ENCODE measurements around the gene CRYZL1.
"Not testable (repeated sequence)": the region's sequence is repeated elsewhere in the genome, so short reads cannot be mapped to it uniquely, and the experiment has no call there.

Gene CRYZL1

GRCh38 chr21:33641352-33642026 lies at the start of gene CRYZL1:
CRYZL1 (minus strand) TSS chr21:33641741; CDS start chr21:33631551, 10,190 bp downstream.
- DNase-seq (ENCODE audit: low read depth, low spot score): peak; percentile 98

GRCh38 chr21:33690874-33691273 lies 49.3 kb upstream of the CRYZL1 start:
- DNase-seq (ENCODE audit: low read depth, low spot score): no peak

- no peak for DNase-seq (ENCODE audit: low read depth, low spot score)
Observed at GRCh38 chr21:33688353-33688752, 46.8 kb upstream of the CRYZL1 start.

- DNase-seq (ENCODE audit: low read depth, low spot score): no peak
Observed at GRCh38 chr21:33687634-33688033, 46.1 kb upstream of the CRYZL1 start.

- DNase-seq (ENCODE audit: low read depth, low spot score): no peak
Observed at GRCh38 chr21:33686386-33686785, 44.8 kb upstream of the CRYZL1 start.

- no peak for DNase-seq (ENCODE audit: low read depth, low spot score)
Observed at GRCh38 chr21:33685613-33686197, 44.2 kb upstream of the CRYZL1 start.

GRCh38 chr21:33684923-33685560 lies 43.5 kb upstream of the CRYZL1 start:
- no peak for DNase-seq (ENCODE audit: low read depth, low spot score)

- no peak for DNase-seq (ENCODE audit: low read depth, low spot score)
Observed at GRCh38 chr21:33684068-33684467, 42.5 kb upstream of the CRYZL1 start.

- DNase-seq (ENCODE audit: low read depth, low spot score): no peak
Observed at GRCh38 chr21:33682992-33683627, 41.6 kb upstream of the CRYZL1 start.

GRCh38 chr21:33680870-33681269 lies 39.3 kb upstream of the CRYZL1 start:
- DNase-seq (ENCODE audit: low read depth, low spot score): no peak

- DNase-seq (ENCODE audit: low read depth, low spot score): no peak
Observed at GRCh38 chr21:33677450-33677849, 35.9 kb upstream of the CRYZL1 start.

- not testable (repeated sequence) for DNase-seq (ENCODE audit: low read depth, low spot score)
Observed at GRCh38 chr21:33676666-33677065, 35.1 kb upstream of the CRYZL1 start.

GRCh38 chr21:33674226-33674625 lies 32.7 kb upstream of the CRYZL1 start:
- DNase-seq (ENCODE audit: low read depth, low spot score): no peak

GRCh38 chr21:33673473-33673872 lies 31.9 kb upstream of the CRYZL1 start:
- DNase-seq (ENCODE audit: low read depth, low spot score): no peak

- no peak for DNase-seq (ENCODE audit: low read depth, low spot score)
Observed at GRCh38 chr21:33670076-33670978, 28.8 kb upstream of the CRYZL1 start.

GRCh38 chr21:33668620-33669019 lies 27.1 kb upstream of the CRYZL1 start:
- DNase-seq (ENCODE audit: low read depth, low spot score): no peak

- no peak for DNase-seq (ENCODE audit: low read depth, low spot score)
Observed at GRCh38 chr21:33668180-33668579, 26.6 kb upstream of the CRYZL1 start.

- DNase-seq (ENCODE audit: low read depth, low spot score): no peak
Observed at GRCh38 chr21:33667636-33668035, 26.1 kb upstream of the CRYZL1 start.

GRCh38 chr21:33666153-33666552 lies 24.6 kb upstream of the CRYZL1 start:
- DNase-seq (ENCODE audit: low read depth, low spot score): no peak

GRCh38 chr21:33664135-33664534 lies 22.6 kb upstream of the CRYZL1 start:
- DNase-seq (ENCODE audit: low read depth, low spot score): no peak

- no peak for DNase-seq (ENCODE audit: low read depth, low spot score)
Observed at GRCh38 chr21:33663241-33663640, 21.7 kb upstream of the CRYZL1 start.

GRCh38 chr21:33662046-33662445 lies 20.5 kb upstream of the CRYZL1 start:
- no peak for DNase-seq (ENCODE audit: low read depth, low spot score)

Measured in brain pericyte (primary cell).